GM18868 (cell line): Measurements from ENCODE around the gene INPP4B.
"Not testable (repeated sequence)": the region's sequence is repeated elsewhere in the genome, so short reads cannot be mapped to it uniquely, and the experiment has no call there.

Experiments
- ATAC-seq: cut with Tn5 transposase; IDR thresholded peaks from one replicate; pipeline ENCODE4 v1.9.1; 2021; ENCODE audit warnings: mild to moderate bottlenecking, moderate library complexity; ENCODE audit not compliant: unreplicated experiment

Gene INPP4B

DNA sequence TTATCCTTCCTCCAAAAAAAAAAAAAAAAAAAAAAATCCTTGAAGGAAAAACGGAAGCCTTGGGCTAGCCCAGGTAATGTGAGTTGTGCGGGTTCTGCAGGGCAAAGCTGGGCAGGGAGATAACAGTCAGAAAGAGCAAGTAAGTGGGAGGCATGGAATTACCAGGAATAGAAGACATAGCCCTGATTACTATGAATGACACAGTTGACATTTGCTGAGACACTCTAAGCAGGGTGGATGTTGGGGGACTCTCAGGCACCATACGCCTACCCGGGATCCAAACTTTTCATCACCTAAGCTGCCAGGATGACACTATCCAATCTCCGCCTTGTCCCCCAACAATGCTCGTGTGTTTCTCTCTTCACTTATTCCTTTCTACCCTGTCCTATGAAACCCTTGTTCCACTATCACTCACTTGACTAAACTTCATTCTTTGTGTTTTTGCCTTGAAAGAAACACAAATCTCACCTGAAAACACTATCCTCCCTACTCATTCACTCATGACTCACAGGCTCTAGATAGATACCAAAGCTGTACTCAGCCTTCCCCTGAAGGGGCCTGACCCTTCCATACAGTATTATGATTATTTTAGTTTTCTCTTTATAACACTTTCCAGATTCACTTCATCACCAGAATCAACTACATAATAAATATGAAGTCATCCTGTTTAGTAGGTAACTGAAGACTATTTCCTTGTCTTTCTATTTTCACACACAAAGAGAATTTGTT, 158.4 kb downstream of the INPP4B start:
- ATAC-seq: no peak

GRCh38 chr4:142686081-142686480, 160.0 kb downstream of the INPP4B start:
- no peak for ATAC-seq

DNA sequence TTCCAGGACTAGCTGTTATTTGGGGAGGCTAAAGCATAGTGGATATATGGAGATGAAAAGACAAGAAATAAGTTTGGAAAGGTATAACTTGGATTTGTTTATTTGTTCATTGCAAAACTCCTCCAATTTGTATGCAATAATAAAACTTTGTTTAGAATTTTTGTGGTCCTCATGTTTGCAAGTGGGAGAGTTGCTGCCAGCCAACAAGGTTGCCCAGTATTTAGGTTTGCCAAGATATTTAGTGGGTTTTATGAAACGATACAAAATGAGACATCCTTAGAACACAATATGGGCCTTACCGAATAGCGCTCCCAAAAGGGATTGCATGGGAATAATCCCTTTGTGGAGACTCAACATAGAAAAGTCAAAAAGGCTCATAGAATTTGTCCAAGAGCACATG, 162.1 kb downstream of the INPP4B start:
- no peak for ATAC-seq

DNA sequence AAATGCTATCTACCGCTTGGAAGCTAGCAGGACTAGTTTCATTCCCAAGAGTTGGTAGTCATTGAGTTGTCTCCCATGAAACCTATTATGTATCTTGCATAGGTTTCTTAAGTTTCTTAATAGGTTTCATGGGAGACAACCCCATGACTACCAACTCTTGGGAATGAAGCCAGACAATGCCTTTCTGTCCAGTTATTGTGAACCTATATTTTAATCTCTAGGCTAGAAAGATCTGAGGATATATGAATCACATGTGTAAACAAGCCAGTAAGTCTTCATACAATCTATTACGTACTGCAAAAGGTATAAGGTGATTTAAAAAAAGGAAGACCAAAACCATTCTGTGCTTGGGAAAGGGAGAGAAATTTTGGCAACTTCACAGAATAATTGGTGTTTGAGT, 162.6 kb downstream of the INPP4B start:
- no peak for ATAC-seq

DNA sequence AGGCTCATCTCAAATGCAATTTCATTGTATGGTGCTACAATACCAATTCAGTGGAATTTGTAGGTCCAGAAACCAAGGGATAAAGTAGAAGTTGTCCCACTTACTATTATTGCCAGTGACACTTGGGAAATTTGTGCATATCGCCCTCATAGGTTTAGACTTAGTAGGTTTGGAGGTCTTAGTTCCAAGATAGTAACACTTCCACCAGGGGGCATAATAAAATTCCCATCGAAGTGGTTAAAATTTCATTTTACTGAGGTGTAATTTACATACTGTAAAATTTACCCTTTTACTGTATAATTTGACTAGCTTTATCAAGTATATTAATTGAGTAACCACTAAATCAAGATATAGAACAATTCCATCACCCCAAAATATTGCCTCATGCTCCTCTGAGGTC, 174.6 kb downstream of the INPP4B start:
- ATAC-seq: no peak

- no peak for ATAC-seq
These were observed 182.3 kb downstream of the INPP4B start for GRCh38 chr4:142663828-142664227.

DNA sequence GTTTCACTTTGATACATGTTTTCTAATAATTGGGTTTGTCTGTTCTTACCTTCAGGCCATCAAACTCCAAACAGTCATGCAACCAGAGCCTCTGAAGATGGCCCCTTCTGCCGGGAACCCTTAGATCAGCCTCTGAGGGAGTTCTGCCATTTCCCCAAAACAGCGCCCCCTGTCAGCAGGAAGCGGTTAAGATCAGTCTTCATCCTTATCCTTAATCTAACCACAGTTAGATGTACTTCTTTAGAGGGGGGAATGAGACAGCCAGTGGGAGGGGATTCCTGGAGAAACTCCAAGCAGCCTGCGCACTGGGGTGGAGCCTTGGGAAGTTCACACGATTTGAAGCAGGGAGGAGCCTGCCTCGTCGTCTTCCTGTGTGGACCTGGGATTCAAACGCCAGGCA, 185.4 kb downstream of the INPP4B start:
- no peak for ATAC-seq

GRCh38 chr4:142656178-142656577, 189.9 kb downstream of the INPP4B start:
- ATAC-seq: no peak

DNA sequence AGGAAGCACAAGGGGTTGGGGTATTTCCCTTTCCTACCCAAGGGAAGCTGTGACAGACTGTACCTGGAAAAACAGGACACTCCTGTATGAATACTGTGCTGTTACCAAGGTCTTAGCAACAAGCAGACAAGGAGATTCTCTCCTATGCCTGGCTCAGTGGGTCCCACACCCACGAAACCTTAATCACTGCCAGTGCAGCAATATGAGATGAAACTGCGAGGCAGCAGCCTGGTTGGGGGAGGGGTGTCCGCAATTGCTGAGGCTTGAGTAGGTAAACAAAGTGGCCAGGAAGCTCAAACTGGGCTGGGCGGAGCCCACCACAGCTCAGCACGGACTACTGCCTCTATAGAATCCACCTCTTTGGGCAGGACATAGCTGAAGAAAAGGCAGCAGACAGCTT, 197.7 kb downstream of the INPP4B start:
- ATAC-seq: no peak

GRCh38 chr4:142645475-142646108, 200.5 kb downstream of the INPP4B start:
- no peak for ATAC-seq

- not testable (repeated sequence) for ATAC-seq
These were observed 201.5 kb downstream of the INPP4B start for GRCh38 chr4:142644628-142645027.

DNA sequence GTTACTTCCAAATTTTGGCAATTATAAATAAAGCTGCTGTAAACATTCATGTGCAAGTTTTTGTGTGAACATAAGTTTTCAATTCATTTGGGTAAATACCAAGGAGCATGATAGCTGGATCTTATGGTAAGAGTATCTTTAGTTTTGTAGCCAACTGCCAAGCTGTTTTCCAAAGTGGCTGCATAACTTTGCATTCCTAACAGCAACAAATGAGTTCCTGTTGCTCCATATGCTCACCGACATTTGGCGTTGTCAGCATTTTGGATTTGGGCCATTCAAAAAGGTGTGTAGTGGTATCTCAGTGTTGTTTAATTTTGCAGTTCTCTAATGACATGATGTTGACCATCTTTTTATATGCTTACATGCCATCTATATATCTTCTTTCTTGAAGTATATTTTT, 208.5 kb downstream of the INPP4B start:
- ATAC-seq: no peak

- no peak for ATAC-seq
These were observed 214.3 kb downstream of the INPP4B start for GRCh38 chr4:142631836-142632235.

- no peak for ATAC-seq
These were observed 230.8 kb downstream of the INPP4B start for GRCh38 chr4:142615324-142615665.

DNA sequence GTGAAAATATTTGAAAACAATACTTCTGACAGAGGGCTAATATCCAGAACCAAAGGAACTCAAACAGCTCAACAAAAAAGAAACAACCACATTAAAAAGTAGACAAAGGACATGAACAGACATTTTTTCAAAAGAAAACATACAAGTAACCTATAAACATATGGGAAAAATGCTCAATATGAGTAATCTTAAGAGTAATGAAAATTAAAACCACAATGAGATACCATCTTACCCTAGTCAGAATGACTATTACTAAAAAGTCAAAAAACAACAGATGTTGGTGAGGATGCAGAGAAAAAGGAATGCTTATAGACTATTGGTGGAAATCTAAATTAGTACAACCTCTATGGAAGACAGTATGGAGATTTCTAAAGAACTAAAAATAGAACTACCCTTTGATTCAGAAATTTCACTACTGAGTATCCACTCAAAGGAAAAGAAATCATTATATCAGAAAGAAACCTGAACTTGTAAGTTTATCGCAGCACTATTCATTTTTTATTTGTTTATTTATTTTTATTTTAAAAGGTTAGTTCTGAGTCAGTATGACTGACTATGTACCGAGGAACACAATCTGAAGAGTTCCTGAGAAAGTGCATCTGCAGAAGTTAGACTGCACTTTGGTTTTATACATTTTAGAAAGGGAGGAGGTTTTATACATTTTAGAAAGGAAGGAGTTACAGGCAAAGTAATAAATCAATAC, 231.3 kb downstream of the INPP4B start:
- ATAC-seq: no peak

GRCh38 chr4:142607976-142608375, 238.1 kb downstream of the INPP4B start:
- no peak for ATAC-seq

DNA sequence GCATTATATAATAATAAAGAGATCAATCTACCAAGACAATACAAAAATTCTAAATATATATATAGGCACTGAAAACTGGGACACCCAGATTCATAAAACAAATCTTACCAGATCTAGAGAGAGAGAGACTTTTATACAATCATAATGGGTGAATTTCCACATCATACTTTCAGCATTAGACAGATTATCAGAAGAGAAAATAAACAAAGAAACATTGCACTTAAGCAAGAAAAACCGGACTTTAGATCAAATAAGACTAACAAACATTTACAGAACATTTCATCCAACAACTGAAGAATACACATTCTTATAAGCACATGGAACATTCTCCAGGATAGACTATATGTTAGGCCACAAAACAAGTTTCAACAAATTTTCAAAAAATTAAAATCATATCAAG, 245.1 kb downstream of the INPP4B start:
- ATAC-seq: no peak

- ATAC-seq: no peak
These were observed 248.0 kb downstream of the INPP4B start for GRCh38 chr4:142598132-142598531.

GRCh38 chr4:142596595-142596994, 249.5 kb downstream of the INPP4B start:
- no peak for ATAC-seq

GRCh38 chr4:142596121-142596520, 250.0 kb downstream of the INPP4B start:
- ATAC-seq: no peak

GRCh38 chr4:142595222-142595871, 250.8 kb downstream of the INPP4B start:
- ATAC-seq: no peak

- no peak for ATAC-seq
These were observed 260.7 kb downstream of the INPP4B start for GRCh38 chr4:142585411-142585810.
